Small intestine (tissue), 7 donors: ENCODE results near the gene SLC9A3. TPM values are rescaled to one million over a fixed set of nuclear protein-coding genes. Genes with fewer than 3 reads are reported as not detected.

ENCODE experiments used
- DNase-seq, 2 donors: peaks; one replicate each; pipeline versions ENCODE4 v3.0.0 to v3.0.0-alpha.2; 2013
- FAIRE-seq: peaks from 2 replicates; lab custom pipeline; 2012; peaks lifted over from hg19 to GRCh38; lab: Jason Lieb, UNC
- H3K27ac ChIP-seq, 3 donors: one replicate each; pipeline ENCODE4 v1.5.1; 2013; ENCODE audit warnings: low read length in 2 of 3, mild to moderate bottlenecking in 2 of 3, control low read depth in 1 of 3, inconsistent platforms in 1 of 3, low read depth in 1 of 3, moderate library complexity in 1 of 3
- H3K27me3 ChIP-seq, 3 donors: one replicate each; pipeline ENCODE4 v1.6.1; 2013; ENCODE audit warnings: low read length in 3 of 3, inconsistent platforms in 1 of 3; ENCODE audit not compliant: control insufficient read depth in 3 of 3, insufficient read depth in 3 of 3
- H3K36me3 ChIP-seq, 3 donors: one replicate each; pipeline ENCODE4 v1.6.1; 2013; ENCODE audit warnings: low read length in 3 of 3, inconsistent platforms in 1 of 3, low read depth in 1 of 3, mild to moderate bottlenecking in 1 of 3, moderate library complexity in 1 of 3; ENCODE audit not compliant: control insufficient read depth in 3 of 3, insufficient read depth in 2 of 3
- H3K4me1 ChIP-seq, 3 donors: one replicate each; pipeline ENCODE4 v1.6.1; 2013; ENCODE audit warnings: low read length in 2 of 3, inconsistent platforms in 1 of 3, low read depth in 1 of 3, mild to moderate bottlenecking in 1 of 3, moderate library complexity in 1 of 3; ENCODE audit not compliant: control insufficient read depth in 3 of 3, insufficient read depth in 2 of 3
- H3K4me3 ChIP-seq, 3 donors: one replicate each; pipeline ENCODE4 v1.5.1; 2013; ENCODE audit warnings: low read length in 3 of 3, control low read depth in 1 of 3, inconsistent platforms in 1 of 3, low read depth in 1 of 3, mild to moderate bottlenecking in 1 of 3, moderate library complexity in 1 of 3
- H3K9me3 ChIP-seq, 2 donors: one replicate each; pipeline ENCODE4 v1.6.1; 2013; ENCODE audit warnings: low read depth in 1 of 2, low read length in 1 of 2; ENCODE audit not compliant: control insufficient read depth in 2 of 2, insufficient read depth in 1 of 2
- WGBS, 3 donors: extraction: QIAGEN DNeasy Blood & Tissue Kit; methylation state at CpG; one replicate each; pipeline ENCODE4 v1.1.7; 2013; 5-methylcytosine and 5-hydroxymethylcytosine counted together
- polyA plus RNA-seq, 4 donors: library from polyadenylated mRNA; stranded (reverse) in 3 of 4; unstranded in 1 of 4; fragments of 200-250 nt in 3 of 4; fragments of 120-200 nt in 1 of 4; gene quantifications; one replicate each; pipeline versions ENCODE4 v1.2.1 to v1.2.3, GENCODE V29; 2013
- donor health status: healthy with polysubstance abuse.
- donor health status: control.
- donor health status: control.
- donor health status: Bipolar disorder and iron deficiency.
- donor health status: healthy.

The SLC9A3 gene
- polyA plus RNA-seq, 4 donors, result 24.1 to 178 (median 50.3) TPM

- Histone ChIP-seq H3K27me3 (peaks cover 0 to 11% (median 4%) of the 10 kb centered on the region in 3 donors), H3K9me3 (no peaks in the 10 kb centered on the region), H3K27ac (no peak overlapping the region), H3K4me1 (peaks cover 0 to 2% (median 0%) of the 10 kb centered on the region in 3 donors), H3K36me3 (peaks cover 0 to 89% (median 6%) of the 10 kb centered on the region in 3 donors), H3K4me3 (no peak overlapping the region)
- FAIRE-seq (no peak), DNase-seq (no peak)
- WGBS, 3 donors, result 47 to 74% (median 66%) methylated on average over 11 to 24 of the region's 24 CpGs
These were observed 42.2 kb downstream of the SLC9A3 start for GRCh38 chr5:482021-482420.

GRCh38 chr5:481347-481746 is 42.9 kb downstream of the SLC9A3 start:
- no peaks in the 10 kb centered on the region for H3K9me3 ChIP-seq
- H3K27me3 ChIP-seq, result peaks cover 0 to 11% (median 4%) of the 10 kb centered on the region in 3 donors
- no peak overlapping the region for H3K27ac ChIP-seq
- 48 to 84% (median 50%) methylated on average over 17 to 23 of the region's 23 CpGs for WGBS, 3 donors
- no peak for DNase-seq
- peaks cover 0 to 6% (median 2%) of the 10 kb centered on the region in 3 donors for H3K4me1 ChIP-seq
- H3K36me3 ChIP-seq, result peaks cover 0 to 92% (median 6%) of the 10 kb centered on the region in 3 donors
- H3K4me3 ChIP-seq, result no peak overlapping the region
- FAIRE-seq, result no peak

- no peaks in the 10 kb centered on the region for H3K9me3 ChIP-seq
- FAIRE-seq, result no peak
- H3K4me3 ChIP-seq, result no peak overlapping the region
- no peak overlapping the region for H3K27ac ChIP-seq
- 61 to 78% (median 74%) methylated on average over 34 of the region's 34 CpGs for WGBS, 3 donors
- H3K36me3 ChIP-seq, result peaks cover 0 to 93% (median 3%) of the 10 kb centered on the region in 3 donors
- H3K4me1 ChIP-seq, result peaks cover 0 to 22% (median 3%) of the 10 kb centered on the region in 3 donors
- no peak for DNase-seq
- peaks cover 2 to 17% (median 4%) of the 10 kb centered on the region in 3 donors for H3K27me3 ChIP-seq
These were observed 44.5 kb downstream of the SLC9A3 start for GRCh38 chr5:479566-480319.

- DNase-seq (no peak), FAIRE-seq (no peak)
- no peak overlapping the region for H3K27ac ChIP-seq
- WGBS, 3 donors, result 45 to 75% (median 71%) methylated on average over 17 to 18 of the region's 18 CpGs
- peaks cover 0 to 14% (median 3%) of the 10 kb centered on the region in 3 donors for H3K27me3 ChIP-seq
- H3K4me3 ChIP-seq, result no peak overlapping the region
- no peaks in the 10 kb centered on the region for H3K9me3 ChIP-seq
- H3K36me3 ChIP-seq, result peaks cover 0 to 90% (median 3%) of the 10 kb centered on the region in 3 donors
- H3K4me1 ChIP-seq, result peaks cover 0 to 23% (median 3%) of the 10 kb centered on the region in 3 donors
These were observed 45.2 kb downstream of the SLC9A3 start for GRCh38 chr5:478982-479535.

GRCh38 chr5:478369-478981 is 45.8 kb downstream of the SLC9A3 start:
- H3K27ac ChIP-seq, result no peak overlapping the region
- peaks cover 0 to 23% (median 3%) of the 10 kb centered on the region in 3 donors for H3K4me1 ChIP-seq
- H3K4me3 ChIP-seq, result no peak overlapping the region
- DNase-seq, result no peak
- FAIRE-seq, result no peak
- peaks cover 0 to 85% (median 3%) of the 10 kb centered on the region in 3 donors for H3K36me3 ChIP-seq
- H3K9me3 ChIP-seq, result no peaks in the 10 kb centered on the region
- WGBS, 3 donors, result 29 to 49% (median 45%) methylated on average over 17 of the region's 18 CpGs
- peaks cover 0 to 14% (median 3%) of the 10 kb centered on the region in 3 donors for H3K27me3 ChIP-seq

- peaks cover 0 to 23% (median 3%) of the 10 kb centered on the region in 3 donors for H3K4me1 ChIP-seq
- H3K4me3 ChIP-seq, result no peak overlapping the region
- H3K36me3 ChIP-seq, result peaks cover 0 to 79% (median 3%) of the 10 kb centered on the region in 3 donors
- DNase-seq (no peak), FAIRE-seq (no peak)
- H3K9me3 ChIP-seq, result no peaks in the 10 kb centered on the region
- 53 to 79% (median 72%) methylated on average over 9 to 13 of the region's 13 CpGs for WGBS, 3 donors
- no peak overlapping the region for H3K27ac ChIP-seq
- H3K27me3 ChIP-seq, result peaks cover 0 to 14% (median 3%) of the 10 kb centered on the region in 3 donors
These were observed 46.4 kb downstream of the SLC9A3 start for GRCh38 chr5:477871-478270.

- H3K4me1 ChIP-seq, result peaks cover 0 to 26% (median 3%) of the 10 kb centered on the region in 3 donors
- peaks cover 0 to 14% (median 3%) of the 10 kb centered on the region in 3 donors for H3K27me3 ChIP-seq
- WGBS, 3 donors, result 55 to 69% (median 69%) methylated on average over 18 to 19 of the region's 19 CpGs
- FAIRE-seq (no peak), DNase-seq (no peak)
- H3K36me3 ChIP-seq, result peaks cover 0 to 76% (median 3%) of the 10 kb centered on the region in 3 donors
- H3K9me3 ChIP-seq, result no peaks in the 10 kb centered on the region
- H3K27ac ChIP-seq, result no peak overlapping the region
- no peak overlapping the region for H3K4me3 ChIP-seq
These were observed 47.0 kb downstream of the SLC9A3 start for GRCh38 chr5:477247-477646.

GRCh38 chr5:476814-477175 is 47.5 kb downstream of the SLC9A3 start:
- Histone ChIP-seq H3K4me3 (no peak overlapping the region), H3K27ac (no peak overlapping the region), H3K36me3 (peaks cover 0 to 76% (median 0%) of the 10 kb centered on the region in 3 donors), H3K4me1 (peaks cover 0 to 30% (median 3%) of the 10 kb centered on the region in 3 donors), H3K27me3 (peaks cover 0 to 14% (median 3%) of the 10 kb centered on the region in 3 donors), H3K9me3 (no peaks in the 10 kb centered on the region)
- no peak for FAIRE-seq
- no peak for DNase-seq
- 23 to 69% (median 59%) methylated on average over 9 of the region's 9 CpGs for WGBS, 3 donors
